ENCODE data around the gene TAF1. TPM values are rescaled to one million over a fixed set of nuclear protein-coding genes. Genes with fewer than 3 reads are reported as not detected.

TAF1 gene
- total and polyA plus RNA-seq, 12 donors, result 7.5 to 48.9 (median 28.1) TPM

DNA sequence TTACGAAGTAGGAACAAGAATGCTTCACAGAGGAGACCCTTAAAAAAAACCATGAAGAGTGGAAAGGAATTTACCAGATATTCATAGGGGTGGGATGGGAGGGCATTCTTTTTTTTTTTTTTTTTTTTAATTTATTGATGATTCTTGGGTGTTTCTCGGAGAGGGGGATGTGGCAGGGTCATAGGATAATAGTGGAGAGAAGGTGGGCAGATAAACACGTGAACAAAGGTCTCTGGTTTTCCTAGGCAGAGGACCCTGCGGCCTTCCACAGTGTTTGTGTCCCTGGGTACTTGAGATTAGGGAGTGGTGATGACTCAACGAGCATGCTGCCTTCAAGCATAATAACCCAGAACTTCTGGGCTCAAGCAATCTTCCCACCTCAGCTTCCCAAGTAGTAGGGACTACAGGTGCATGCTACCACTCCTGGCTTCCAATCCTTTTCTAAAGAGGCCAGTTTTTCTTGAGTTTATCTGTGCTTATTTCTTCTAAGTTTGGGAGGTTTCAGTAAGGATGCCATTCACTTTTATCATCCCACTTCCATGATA, 100.9 kb downstream of the TAF1 start:
- intact Hi-C loops (cut with DNase I), result no loop called here
- 61 to 74% (median 64%) methylated on average over 5 of the region's 5 CpGs for WGBS, 4 donors
- no peak overlapping the region for H3K4me3 ChIP-seq
- no peaks in the 10 kb centered on the region for H3K27me3 ChIP-seq
- TF ChIP-seq POLR2A (IDR thresholded peaks at IDR 0.05), result no peak
- TF ChIP-seq, protein P1, sequence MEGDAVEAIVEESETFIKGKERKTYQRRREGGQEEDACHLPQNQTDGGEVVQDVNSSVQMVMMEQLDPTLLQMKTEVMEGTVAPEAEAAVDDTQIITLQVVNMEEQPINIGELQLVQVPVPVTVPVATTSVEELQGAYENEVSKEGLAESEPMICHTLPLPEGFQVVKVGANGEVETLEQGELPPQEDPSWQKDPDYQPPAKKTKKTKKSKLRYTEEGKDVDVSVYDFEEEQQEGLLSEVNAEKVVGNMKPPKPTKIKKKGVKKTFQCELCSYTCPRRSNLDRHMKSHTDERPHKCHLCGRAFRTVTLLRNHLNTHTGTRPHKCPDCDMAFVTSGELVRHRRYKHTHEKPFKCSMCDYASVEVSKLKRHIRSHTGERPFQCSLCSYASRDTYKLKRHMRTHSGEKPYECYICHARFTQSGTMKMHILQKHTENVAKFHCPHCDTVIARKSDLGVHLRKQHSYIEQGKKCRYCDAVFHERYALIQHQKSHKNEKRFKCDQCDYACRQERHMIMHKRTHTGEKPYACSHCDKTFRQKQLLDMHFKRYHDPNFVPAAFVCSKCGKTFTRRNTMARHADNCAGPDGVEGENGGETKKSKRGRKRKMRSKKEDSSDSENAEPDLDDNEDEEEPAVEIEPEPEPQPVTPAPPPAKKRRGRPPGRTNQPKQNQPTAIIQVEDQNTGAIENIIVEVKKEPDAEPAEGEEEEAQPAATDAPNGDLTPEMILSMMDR (IDR thresholded peaks at IDR 0.05), result no peak
- H3K9me3 ChIP-seq (replicated peaks in 1 of 3), result no peaks in the 10 kb centered on the region
- no peak overlapping the region for H3K27ac ChIP-seq
- H3K36me3 ChIP-seq (replicated peaks in 1 of 2), result peaks cover 0 to 24% of the 10 kb centered on the region in 2 donors
- no peaks in the 10 kb centered on the region for H3K4me1 ChIP-seq (replicated peaks in 1 of 2)
- no peak for DNase-seq

DNA sequence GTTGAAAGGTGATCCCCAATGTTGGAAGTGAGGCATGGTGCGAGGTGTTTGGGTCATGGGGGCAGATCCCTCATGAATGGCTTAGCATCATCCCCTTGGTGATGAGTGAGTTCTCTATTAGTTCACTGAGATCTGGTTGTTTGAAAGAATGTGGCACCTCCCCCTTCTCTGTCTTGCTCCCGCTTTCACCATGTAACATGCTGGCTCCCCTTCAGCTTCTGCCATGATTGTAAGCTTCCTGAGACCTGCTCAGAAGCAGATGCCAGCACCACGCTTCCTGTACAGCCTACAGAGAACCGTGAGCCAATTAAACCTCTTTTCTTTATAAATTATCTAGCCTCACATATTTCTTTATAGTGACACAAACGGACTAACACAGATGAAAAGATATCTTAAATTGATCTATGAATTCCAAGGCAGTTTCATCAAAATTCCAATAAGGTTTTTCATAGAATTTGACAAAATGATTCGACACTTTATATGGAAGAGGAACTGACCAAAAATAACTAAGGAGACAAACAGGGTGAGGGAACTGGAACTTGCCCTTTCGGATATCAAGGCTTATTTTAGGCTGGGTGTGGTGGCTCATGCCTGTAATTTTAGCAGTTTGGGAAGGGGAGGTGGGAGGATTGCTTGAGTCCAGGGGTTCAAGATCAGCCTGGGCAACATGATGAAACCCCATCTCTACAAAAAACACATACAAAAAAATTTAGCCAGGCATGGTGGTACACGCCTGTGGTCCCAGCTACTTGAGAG, 109.8 kb downstream of the TAF1 start:
- WGBS, 4 donors, result 67 to 79% (median 77%) methylated on average over 7 to 8 of the region's 8 CpGs
- H3K27me3 ChIP-seq, result peaks cover 5% of the 10 kb centered on the region
- no peaks in the 10 kb centered on the region for H3K4me1 ChIP-seq (replicated peaks in 1 of 2)
- no peaks in the 10 kb centered on the region for H3K36me3 ChIP-seq (replicated peaks in 1 of 2)
- DNase-seq, result no peak
- TF ChIP-seq, protein P1 (IDR thresholded peaks at IDR 0.05), result no peak
- TF ChIP-seq POLR2A (IDR thresholded peaks at IDR 0.05), result no peak
- intact Hi-C loops (cut with DNase I), result no loop called here
- H3K27ac ChIP-seq, result no peak overlapping the region
- H3K9me3 ChIP-seq (replicated peaks in 1 of 3), result no peaks in the 10 kb centered on the region
- H3K4me3 ChIP-seq, result no peak overlapping the region

GRCh38 chrX:71482228-71482958, 116.2 kb downstream of the TAF1 start:
- Histone ChIP-seq H3K9me3 (replicated peaks in 1 of 3) (no peaks in the 10 kb centered on the region), H3K4me1 (replicated peaks in 1 of 2) (no peaks in the 10 kb centered on the region), H3K4me3 (no peak overlapping the region), H3K27ac (no peak overlapping the region), H3K27me3 (peaks cover 5% of the 10 kb centered on the region), H3K36me3 (replicated peaks in 1 of 2) (no peaks in the 10 kb centered on the region)
- DNase-seq, result no peak
- 73 to 90% (median 81%) methylated on average over 4 of the region's 4 CpGs for WGBS, 4 donors
- no peak for TF ChIP-seq POLR2A (IDR thresholded peaks at IDR 0.05)
- TF ChIP-seq, protein P1 (IDR thresholded peaks at IDR 0.05), result no peak
- intact Hi-C loops (cut with DNase I), result no loop called here

GRCh38 chrX:71487814-71488213, 121.7 kb downstream of the TAF1 start:
- TF ChIP-seq, protein P1 (IDR thresholded peaks at IDR 0.05), result no peak
- no peak for TF ChIP-seq POLR2A (IDR thresholded peaks at IDR 0.05)
- H3K27me3 ChIP-seq, result no peaks in the 10 kb centered on the region
- H3K9me3 ChIP-seq (replicated peaks in 1 of 3), result no peaks in the 10 kb centered on the region
- no peak for DNase-seq
- intact Hi-C loops (cut with DNase I), result no loop called here
- H3K4me1 ChIP-seq (replicated peaks in 1 of 2), result no peaks in the 10 kb centered on the region
- no peak overlapping the region for H3K27ac ChIP-seq
- H3K36me3 ChIP-seq (replicated peaks in 1 of 2), result no peaks in the 10 kb centered on the region
- H3K4me3 ChIP-seq, result no peak overlapping the region
